Hepatocyte (in vitro differentiated cells): ENCODE measurements around the gene INTS4. TPM values are rescaled to one million over a fixed set of nuclear protein-coding genes. Genes with fewer than 3 reads are reported as not detected.

ENCODE experiments used
- DNase-seq: peaks from one replicate; pipeline ENCODE4 v3.0.0-alpha.2; 2016; ENCODE audit warnings: low spot score
- H2AFZ ChIP-seq: fragments of 200-600 bp; sonication (generic); 2 replicates; pipeline ENCODE4 v1.6.0; 2016; ENCODE audit warnings: antibody characterized with exemption, mild to moderate bottlenecking
- H3K27ac ChIP-seq: fragments of 200-600 bp; sonication (generic); 2 replicates; pipeline ENCODE4 v1.5.1; 2016; ENCODE audit warnings: mild to moderate bottlenecking
- H3K27me3 ChIP-seq: fragments of 200-600 bp; sonication (generic); 2 replicates; pipeline ENCODE4 v1.6.1; 2016
- H3K36me3 ChIP-seq: fragments of 200-600 bp; sonication (generic); replicated peaks from 2 replicates; pipeline ENCODE4 v1.5.1; 2016; ENCODE audit warnings: low read depth; ENCODE audit not compliant: insufficient read depth
- H3K4me1 ChIP-seq: fragments of 200-600 bp; sonication (generic); 2 replicates; pipeline ENCODE4 v1.5.1; 2016; ENCODE audit warnings: mild to moderate bottlenecking, moderate library complexity; ENCODE audit not compliant: insufficient read depth
- H3K4me2 ChIP-seq: fragments of 200-600 bp; sonication (generic); 2 replicates; pipeline ENCODE4 v1.6.0; 2016
- H3K4me3 ChIP-seq: fragments of 200-600 bp; sonication (generic); 2 replicates; pipeline ENCODE4 v1.5.1; 2016; ENCODE audit warnings: mild to moderate bottlenecking
- H3K79me2 ChIP-seq: fragments of 200-600 bp; sonication (generic); 2 replicates; pipeline ENCODE4 v1.6.0; 2017; ENCODE audit warnings: mild to moderate bottlenecking
- H3K9me2 ChIP-seq: fragments of 200-600 bp; sonication (generic); replicated peaks from 2 replicates; pipeline ENCODE4 v1.6.0; 2017; ENCODE audit warnings: mild to moderate bottlenecking; ENCODE audit not compliant: insufficient read depth
- H3K9me3 ChIP-seq: fragments of 200-600 bp; sonication (generic); 2 replicates; pipeline ENCODE4 v1.5.1; 2016; ENCODE audit warnings: low read depth, mild to moderate bottlenecking
- H4K20me1 ChIP-seq: fragments of 200-600 bp; sonication (generic); 2 replicates; pipeline ENCODE4 v1.6.0; 2016; ENCODE audit warnings: mild to moderate bottlenecking; ENCODE audit not compliant: insufficient read depth, poor library complexity, severe bottlenecking
- EZH2 ChIP-seq: fragments of 200-600 bp; sonication (generic); IDR thresholded peaks from 2 replicates; pipeline ENCODE4 v1.6.1; 2016; ENCODE audit warnings: antibody characterized with exemption, mild to moderate bottlenecking, borderline replicate concordance
- EZH2phosphoT487 ChIP-seq: fragments of 200-600 bp; sonication (generic); IDR thresholded peaks from one replicate; pipeline ENCODE4 v1.6.1; 2018; ENCODE audit warnings: antibody characterized with exemption, mild to moderate bottlenecking, low read depth, moderate library complexity; ENCODE audit not compliant: unreplicated experiment, severe bottlenecking
- WGBS: methylation state at CpG from one replicate; pipeline ENCODE4 v1.1.6; 2016; ENCODE audit warnings: low lambda C conversion rate; ENCODE audit errors: missing lambda C conversion rate; 5-methylcytosine and 5-hydroxymethylcytosine counted together
- polyA plus RNA-seq: library from polyadenylated mRNA; unstranded; fragments of >200 nt; fragmentation: Nextera tagmentation; extraction: Ambion mirVana; gene quantifications from 2 replicates; pipeline ENCODE4 v1.2.1, GENCODE V29; 2016
- total RNA-seq: library from RNA; depleted of rRNA; stranded (reverse); fragments of >200 nt; gene quantifications from 2 replicates; pipeline ENCODE4 v1.2.3, GENCODE V29; 2014
- TF ChIP-seq, protein P1 (sequence below): fragments of 200-600 bp; sonication (generic); IDR thresholded peaks from 2 replicates; pipeline ENCODE4 v1.5.1; 2016; ENCODE audit warnings: antibody characterized with exemption, mild to moderate bottlenecking; ENCODE audit not compliant: poor library complexity

The INTS4 gene
- total and polyA plus RNA-seq, 2 experiments from 2014 or later, result 24.0 to 28.0 TPM

DNA sequence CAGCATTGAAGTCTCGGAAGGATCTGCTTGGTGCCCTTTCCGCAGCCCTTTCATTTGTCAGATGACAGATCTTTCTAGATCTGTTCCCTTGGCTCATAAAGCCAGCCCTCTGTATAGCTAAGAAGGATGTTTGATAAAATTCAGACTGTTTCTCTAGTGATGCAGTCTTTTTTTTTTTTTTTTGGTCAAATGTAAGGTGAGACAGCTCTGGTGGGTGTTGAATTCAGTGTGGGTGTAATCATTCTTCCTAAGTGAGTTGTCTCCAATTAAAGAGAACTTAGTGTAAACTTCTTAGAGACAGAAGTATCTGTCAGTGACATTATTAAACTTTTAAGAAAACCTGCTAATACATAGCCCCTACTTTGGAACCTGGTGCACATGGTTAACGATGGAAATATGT lies 120.3 kb downstream of the INTS4 start:
- Histone ChIP-seq H4K20me1 (no peaks in the 10 kb centered on the region), H2AFZ (no peak overlapping the region), H3K27ac (no peak overlapping the region), H3K4me2 (no peak overlapping the region), H3K79me2 (no peaks in the 10 kb centered on the region), H3K9me2 (no peaks in the 10 kb centered on the region), H3K4me3 (no peak overlapping the region), H3K36me3 (no peaks in the 10 kb centered on the region), H3K9me3 (no peaks in the 10 kb centered on the region), H3K27me3 (no peaks in the 10 kb centered on the region), H3K4me1 (no peaks in the 10 kb centered on the region)
- DNase-seq, result no peak
- WGBS, result 90% methylated on average over 3 of the region's 3 CpGs
- TF ChIP-seq, protein P1, sequence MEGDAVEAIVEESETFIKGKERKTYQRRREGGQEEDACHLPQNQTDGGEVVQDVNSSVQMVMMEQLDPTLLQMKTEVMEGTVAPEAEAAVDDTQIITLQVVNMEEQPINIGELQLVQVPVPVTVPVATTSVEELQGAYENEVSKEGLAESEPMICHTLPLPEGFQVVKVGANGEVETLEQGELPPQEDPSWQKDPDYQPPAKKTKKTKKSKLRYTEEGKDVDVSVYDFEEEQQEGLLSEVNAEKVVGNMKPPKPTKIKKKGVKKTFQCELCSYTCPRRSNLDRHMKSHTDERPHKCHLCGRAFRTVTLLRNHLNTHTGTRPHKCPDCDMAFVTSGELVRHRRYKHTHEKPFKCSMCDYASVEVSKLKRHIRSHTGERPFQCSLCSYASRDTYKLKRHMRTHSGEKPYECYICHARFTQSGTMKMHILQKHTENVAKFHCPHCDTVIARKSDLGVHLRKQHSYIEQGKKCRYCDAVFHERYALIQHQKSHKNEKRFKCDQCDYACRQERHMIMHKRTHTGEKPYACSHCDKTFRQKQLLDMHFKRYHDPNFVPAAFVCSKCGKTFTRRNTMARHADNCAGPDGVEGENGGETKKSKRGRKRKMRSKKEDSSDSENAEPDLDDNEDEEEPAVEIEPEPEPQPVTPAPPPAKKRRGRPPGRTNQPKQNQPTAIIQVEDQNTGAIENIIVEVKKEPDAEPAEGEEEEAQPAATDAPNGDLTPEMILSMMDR, result no peak
- TF ChIP-seq EZH2phosphoT487 (no peak), EZH2 (no peak)

DNA sequence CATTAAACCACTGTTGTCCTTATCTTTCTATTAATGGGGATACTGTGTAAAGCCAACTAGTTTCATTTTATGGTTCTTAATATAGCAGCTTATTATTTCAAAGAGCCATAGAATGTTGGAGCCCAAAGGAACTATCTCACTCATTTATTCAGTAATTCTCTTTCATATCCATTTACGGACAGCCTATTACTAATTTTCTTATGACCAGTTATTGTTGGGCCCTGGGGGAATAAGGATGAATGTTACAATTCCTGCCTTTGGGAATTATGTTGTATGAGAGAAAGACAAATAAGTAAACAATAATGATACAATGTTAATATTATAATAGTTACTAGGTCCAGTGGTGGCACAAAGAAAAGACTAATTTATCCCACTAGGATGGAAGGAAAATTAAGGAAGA lies 121.1 kb downstream of the INTS4 start:
- Histone ChIP-seq H3K27ac (no peak overlapping the region), H3K27me3 (no peaks in the 10 kb centered on the region), H3K9me2 (no peaks in the 10 kb centered on the region), H2AFZ (no peak overlapping the region), H3K36me3 (no peaks in the 10 kb centered on the region), H3K79me2 (no peaks in the 10 kb centered on the region), H3K9me3 (no peaks in the 10 kb centered on the region), H3K4me2 (no peak overlapping the region), H3K4me3 (no peak overlapping the region), H3K4me1 (no peaks in the 10 kb centered on the region), H4K20me1 (no peaks in the 10 kb centered on the region)
- no peak for DNase-seq
- TF ChIP-seq EZH2 (no peak), EZH2phosphoT487 (no peak)
- TF ChIP-seq, protein P1, result no peak
- WGBS, result 89% methylated on average over 1 of the region's 1 CpG

DNA sequence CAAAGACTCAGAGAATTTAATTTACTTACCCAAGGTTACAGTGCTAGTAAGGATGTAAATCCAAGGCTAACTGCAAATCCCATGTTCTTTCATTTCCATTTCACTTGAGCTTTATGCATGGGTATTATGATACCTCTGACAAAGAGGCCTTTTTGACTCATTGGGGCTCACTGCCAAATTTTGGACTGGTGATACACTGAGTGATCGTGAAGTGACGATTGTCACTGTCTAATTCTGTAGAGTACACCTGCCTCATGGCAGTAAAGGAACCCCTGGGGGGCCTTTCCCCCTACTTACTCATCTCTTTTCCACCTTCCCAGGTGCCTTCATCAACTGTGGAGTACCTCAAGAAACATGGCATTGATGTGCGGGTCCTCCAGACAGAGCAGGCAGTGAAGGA lies 122.6 kb downstream of the INTS4 start:
- Histone ChIP-seq H3K9me2 (no peaks in the 10 kb centered on the region), H3K4me3 (no peak overlapping the region), H3K79me2 (no peaks in the 10 kb centered on the region), H3K9me3 (no peaks in the 10 kb centered on the region), H2AFZ (no peak overlapping the region), H3K4me1 (no peaks in the 10 kb centered on the region), H3K4me2 (no peak overlapping the region), H3K36me3 (no peaks in the 10 kb centered on the region), H4K20me1 (no peaks in the 10 kb centered on the region), H3K27ac (no peak overlapping the region), H3K27me3 (no peaks in the 10 kb centered on the region)
- TF ChIP-seq EZH2, result no peak
- TF ChIP-seq, protein P1, result no peak
- TF ChIP-seq EZH2phosphoT487, result no peak
- no peak for DNase-seq
- 100% methylated on average over 3 of the region's 3 CpGs for WGBS

DNA sequence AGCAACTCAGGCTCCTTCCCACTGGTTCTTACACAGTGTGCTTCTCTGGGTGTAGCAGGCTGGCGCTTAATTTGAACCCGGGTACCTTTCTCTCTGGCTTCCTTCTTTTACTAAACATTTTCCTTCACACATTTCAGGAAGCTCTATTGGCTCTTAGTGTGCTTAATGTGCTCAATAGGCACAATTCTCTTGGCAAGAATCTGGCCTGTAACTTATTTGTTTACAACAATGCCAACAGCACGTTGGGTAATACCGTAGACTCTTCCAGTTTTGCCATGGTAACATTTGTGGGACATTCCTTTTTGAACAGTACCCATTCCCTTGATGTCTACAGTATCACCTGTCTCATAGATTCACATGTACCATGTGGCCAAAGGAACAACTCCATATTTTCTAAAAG lies 125.7 kb downstream of the INTS4 start:
- no peak overlapping the region for H3K4me3 ChIP-seq
- no peaks in the 10 kb centered on the region for H3K79me2 ChIP-seq
- no peaks in the 10 kb centered on the region for H3K9me2 ChIP-seq
- DNase-seq, result no peak
- TF ChIP-seq EZH2phosphoT487, result no peak
- TF ChIP-seq, protein P1, result no peak
- TF ChIP-seq EZH2, result no peak
- no peak overlapping the region for H3K4me2 ChIP-seq
- H3K27ac ChIP-seq, result no peak overlapping the region
- no peaks in the 10 kb centered on the region for H3K4me1 ChIP-seq
- WGBS, result 100% methylated on average over 4 of the region's 4 CpGs
- no peaks in the 10 kb centered on the region for H3K27me3 ChIP-seq
- H4K20me1 ChIP-seq, result no peaks in the 10 kb centered on the region
- no peaks in the 10 kb centered on the region for H3K9me3 ChIP-seq
- H3K36me3 ChIP-seq, result no peaks in the 10 kb centered on the region
- H2AFZ ChIP-seq, result no peak overlapping the region
